Measurements from ENCODE around the gene POLR2A. TPM values are rescaled to one million over a fixed set of nuclear protein-coding genes. Genes with fewer than 3 reads are reported as not detected.

The POLR2A gene
- total and polyA plus RNA-seq, 2 of the 4 experiments (the other 2 are of a cell fraction) = 54.0 to 56.6 TPM

DNA sequence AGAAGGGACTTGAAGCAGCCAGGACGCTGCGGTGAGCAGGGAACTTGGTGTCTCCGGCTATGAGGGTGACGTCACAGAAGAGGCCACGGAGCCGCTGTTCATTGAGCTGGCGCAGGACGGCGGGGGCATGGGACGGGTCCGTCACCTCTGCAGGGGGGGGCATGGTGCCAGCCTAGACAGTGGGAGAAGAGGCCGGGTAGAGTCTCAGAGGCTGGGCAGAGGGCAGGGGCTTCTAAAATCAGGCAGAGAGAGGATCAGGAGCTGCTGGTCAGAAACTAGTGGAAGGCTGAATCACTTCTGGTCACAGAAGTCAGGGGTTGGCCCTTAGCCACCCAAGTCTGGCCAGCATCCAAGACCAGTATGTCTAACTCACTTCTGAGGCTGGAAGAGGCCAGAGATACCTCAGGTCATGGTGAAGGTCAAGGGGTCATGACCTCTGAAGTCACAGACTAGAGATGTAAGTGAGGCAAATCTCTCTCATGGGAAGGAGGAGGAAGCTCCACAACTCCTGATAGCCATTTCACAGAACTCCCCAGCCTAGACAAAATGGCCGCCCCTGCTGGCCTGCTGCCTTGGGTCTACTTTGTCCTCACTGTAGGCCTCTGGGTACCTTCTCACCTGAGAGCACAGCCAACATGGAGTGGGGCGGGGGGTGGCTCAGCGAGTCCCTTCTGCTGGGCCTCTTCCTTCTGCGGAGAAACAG is 17.4 kb upstream of the POLR2A start:
- Histone ChIP-seq H2AK5ac (ENCODE audit: low read depth, low read length) (no peak overlapping the region), H2BK20ac (ENCODE audit: low read depth, low read length) (no peak overlapping the region), H3K79me1 (ENCODE audit: low read depth in 1 of 2, low read length in 2 of 2) (peaks cover 9 to 75% of the 10 kb centered on the region in 2 experiments), H3K27ac (ENCODE audit: insufficient read depth, low read length) (no peak overlapping the region), H4K91ac (ENCODE audit: insufficient read depth, low read depth, low read length) (no peak overlapping the region), H2AK9ac (replicated peaks; ENCODE audit: low read depth, low read length, poor library complexity) (peak overlapping the region; percentile 66), H3K18ac (ENCODE audit: low read depth, low read length) (no peak overlapping the region), H3K4me3 (ENCODE audit: insufficient read depth, low read depth, low read length) (no peak overlapping the region), H3K9me3 (ENCODE audit: control insufficient read depth, insufficient read depth, low read length) (no peaks in the 10 kb centered on the region), H3K9ac (ENCODE audit: low read depth, low read length) (no peak overlapping the region), H2BK5ac (ENCODE audit: low read depth, low read length, poor library complexity, severe bottlenecking) (no peak overlapping the region), H2BK15ac (ENCODE audit: low read depth, low read length) (no peak overlapping the region), H3K4me2 (ENCODE audit: low read depth, low read length) (no peak overlapping the region), H2AFZ (replicated peaks; ENCODE audit: low read length, poor library complexity) (no peak overlapping the region), H3K36me3 (ENCODE audit: control insufficient read depth, insufficient read depth, low read length) (peaks cover 43% of the 10 kb centered on the region), H3K27me3 (ENCODE audit: control insufficient read depth, insufficient read depth, low read length) (no peaks in the 10 kb centered on the region), H4K8ac (ENCODE audit: low read depth in 2 of 2, low read length in 2 of 2) (no peak overlapping the region), H3K4me1 (ENCODE audit: control insufficient read depth, insufficient read depth, low read length) (peaks cover 12% of the 10 kb centered on the region; the same call in 1 of the 2 replicates), H3K56ac (ENCODE audit: extremely low read depth, insufficient read depth, low read length) (no peak overlapping the region), H4K20me1 (ENCODE audit: insufficient read depth, low read length) (peaks cover 68% of the 10 kb centered on the region), H3K4ac (ENCODE audit: low read depth, low read length) (no peak overlapping the region), H3K9me1 (ENCODE audit: insufficient read depth, low read length) (peaks cover 24% of the 10 kb centered on the region), H4K5ac (ENCODE audit: low read depth, low read length) (no peak overlapping the region), H3K23ac (ENCODE audit: low read depth, low read length) (no peak overlapping the region), H3K14ac (replicated peaks; ENCODE audit: low read depth, low read length) (no peak overlapping the region), H2BK120ac (ENCODE audit: low read depth, low read length) (no peak overlapping the region)
- TF ChIP-seq, protein P1, sequence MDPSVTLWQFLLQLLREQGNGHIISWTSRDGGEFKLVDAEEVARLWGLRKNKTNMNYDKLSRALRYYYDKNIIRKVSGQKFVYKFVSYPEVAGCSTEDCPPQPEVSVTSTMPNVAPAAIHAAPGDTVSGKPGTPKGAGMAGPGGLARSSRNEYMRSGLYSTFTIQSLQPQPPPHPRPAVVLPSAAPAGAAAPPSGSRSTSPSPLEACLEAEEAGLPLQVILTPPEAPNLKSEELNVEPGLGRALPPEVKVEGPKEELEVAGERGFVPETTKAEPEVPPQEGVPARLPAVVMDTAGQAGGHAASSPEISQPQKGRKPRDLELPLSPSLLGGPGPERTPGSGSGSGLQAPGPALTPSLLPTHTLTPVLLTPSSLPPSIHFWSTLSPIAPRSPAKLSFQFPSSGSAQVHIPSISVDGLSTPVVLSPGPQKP (IDR thresholded peaks at IDR 0.05; ENCODE audit: borderline replicate concordance, low read depth, low read length) = no peak
- TF ChIP-seq RCOR1 (IDR thresholded peaks at IDR 0.05; ENCODE audit: insufficient replicate concordance, low read length) = no peak
- TF ChIP-seq, protein P2, sequence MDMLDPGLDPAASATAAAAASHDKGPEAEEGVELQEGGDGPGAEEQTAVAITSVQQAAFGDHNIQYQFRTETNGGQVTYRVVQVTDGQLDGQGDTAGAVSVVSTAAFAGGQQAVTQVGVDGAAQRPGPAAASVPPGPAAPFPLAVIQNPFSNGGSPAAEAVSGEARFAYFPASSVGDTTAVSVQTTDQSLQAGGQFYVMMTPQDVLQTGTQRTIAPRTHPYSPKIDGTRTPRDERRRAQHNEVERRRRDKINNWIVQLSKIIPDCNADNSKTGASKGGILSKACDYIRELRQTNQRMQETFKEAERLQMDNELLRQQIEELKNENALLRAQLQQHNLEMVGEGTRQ (IDR thresholded peaks at IDR 0.05; ENCODE audit: low read depth, low read length) = no peak
- TF ChIP-seq POLR2A (IDR thresholded peaks at IDR 0.05; ENCODE audit: low read depth, low read length) = no peak
- no peak for TF ChIP-seq BHLHE40 (IDR thresholded peaks at IDR 0.05; ENCODE audit: low read depth, low read length)
- no peak for TF ChIP-seq RAD21 (IDR thresholded peaks at IDR 0.05; ENCODE audit: low read length)
- TF ChIP-seq CHD1 (IDR thresholded peaks at IDR 0.05; ENCODE audit: low read depth, low read length) = no peak
- TF ChIP-seq SMC3 (IDR thresholded peaks at IDR 0.05; ENCODE audit: low read depth, low read length) = no peak
- no peak for TF ChIP-seq MAZ (IDR thresholded peaks at IDR 0.05; ENCODE audit: borderline replicate concordance, low read depth, low read length)
- TF ChIP-seq MXI1 (IDR thresholded peaks at IDR 0.05; ENCODE audit: borderline replicate concordance, low read depth, low read length) = no peak
- TF ChIP-seq, protein P3, sequence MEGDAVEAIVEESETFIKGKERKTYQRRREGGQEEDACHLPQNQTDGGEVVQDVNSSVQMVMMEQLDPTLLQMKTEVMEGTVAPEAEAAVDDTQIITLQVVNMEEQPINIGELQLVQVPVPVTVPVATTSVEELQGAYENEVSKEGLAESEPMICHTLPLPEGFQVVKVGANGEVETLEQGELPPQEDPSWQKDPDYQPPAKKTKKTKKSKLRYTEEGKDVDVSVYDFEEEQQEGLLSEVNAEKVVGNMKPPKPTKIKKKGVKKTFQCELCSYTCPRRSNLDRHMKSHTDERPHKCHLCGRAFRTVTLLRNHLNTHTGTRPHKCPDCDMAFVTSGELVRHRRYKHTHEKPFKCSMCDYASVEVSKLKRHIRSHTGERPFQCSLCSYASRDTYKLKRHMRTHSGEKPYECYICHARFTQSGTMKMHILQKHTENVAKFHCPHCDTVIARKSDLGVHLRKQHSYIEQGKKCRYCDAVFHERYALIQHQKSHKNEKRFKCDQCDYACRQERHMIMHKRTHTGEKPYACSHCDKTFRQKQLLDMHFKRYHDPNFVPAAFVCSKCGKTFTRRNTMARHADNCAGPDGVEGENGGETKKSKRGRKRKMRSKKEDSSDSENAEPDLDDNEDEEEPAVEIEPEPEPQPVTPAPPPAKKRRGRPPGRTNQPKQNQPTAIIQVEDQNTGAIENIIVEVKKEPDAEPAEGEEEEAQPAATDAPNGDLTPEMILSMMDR (conservative IDR thresholded peaks at IDR 0.05; ENCODE audit: low read depth, low read length) = no peak
- no peak for TF ChIP-seq MAFK (IDR thresholded peaks at IDR 0.05; ENCODE audit: low read depth, low read length)
- TF ChIP-seq NFE2L2 (IDR thresholded peaks at IDR 0.05; ENCODE audit: low read depth, low read length) = no peak
- no peak for TF ChIP-seq CEBPB (IDR thresholded peaks at IDR 0.05; ENCODE audit: low read depth, low read length)
- no peak for TF ChIP-seq RFX5 (IDR thresholded peaks at IDR 0.05; ENCODE audit: low read depth, low read length)
- TF ChIP-seq FOS (IDR thresholded peaks at IDR 0.05; ENCODE audit: low read depth, low read length) = no peak
- peak; percentile 58 for ATAC-seq (ENCODE audit: low read depth)
- DNase-seq = peak; percentile 66
- POLR2A ChIA-PET (ENCODE audit: unreplicated experiment) = interaction anchor here (0.7 kb wide), 1 partner anchor 10 kb away, joined by 4 read pairs; no protein-coding TSS in a partner anchor
- intact Hi-C loops (cut with micrococcal nuclease) = no loop called here
- CTCF ChIA-PET = no interaction called here
- WGBS, 2 experiments (ENCODE audit: extremely low coverage in 2 of 2, insufficient read length in 1 of 2) = 100% methylated on average over 2 of the region's 16 CpGs; no CpG with 5 or more reads in 1 of the 2 experiments
- in situ Hi-C loops (cut with MboI; ENCODE audit: low sequenced_read_pairs) = no loop called here
- no TSS peak for BruUV-seq (replicated peaks)
- dilution Hi-C loops (cut with HindIII; ENCODE audit: low sequenced_read_pairs, unreplicated experiment) = no loop called here
